GM21381 (cell line): Measurements from ENCODE around the gene KCNH8.

ENCODE experiments used
- ATAC-seq: cut with Tn5 transposase; IDR thresholded peaks from one replicate; pipeline ENCODE4 v1.9.1; 2021; ENCODE audit warnings: mild to moderate bottlenecking, moderate library complexity; ENCODE audit not compliant: unreplicated experiment

KCNH8 gene

DNA sequence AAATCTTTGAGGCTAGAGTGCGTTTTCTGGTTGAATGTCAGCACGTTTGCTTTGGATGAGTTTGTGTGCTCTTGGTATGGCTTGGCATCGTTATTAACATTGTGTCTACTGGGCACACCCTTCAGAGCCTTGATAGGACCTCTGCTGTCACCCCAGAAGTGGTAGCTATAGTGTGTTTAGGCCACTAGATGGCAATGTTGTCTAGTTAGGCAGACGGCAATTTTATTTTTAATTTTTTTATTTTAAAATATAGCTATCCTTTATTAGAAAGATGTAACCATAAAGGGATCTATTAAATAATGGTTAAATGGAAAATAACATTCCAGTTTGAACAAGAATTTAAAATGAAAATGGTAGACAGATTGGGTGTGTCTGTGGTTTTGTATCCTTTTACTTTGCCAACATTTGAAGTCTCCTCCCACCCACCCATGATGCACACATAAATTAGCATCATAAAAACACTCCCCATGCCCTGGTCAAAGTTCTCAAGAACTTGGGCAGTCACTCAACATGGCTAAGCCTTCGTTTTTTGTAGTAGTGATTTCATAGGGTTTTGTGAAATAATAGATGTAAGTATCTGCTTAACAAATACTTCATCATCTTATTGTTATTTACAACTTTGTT lies 200.7 kb downstream of the KCNH8 start:
- ATAC-seq: peak; percentile 77

DNA sequence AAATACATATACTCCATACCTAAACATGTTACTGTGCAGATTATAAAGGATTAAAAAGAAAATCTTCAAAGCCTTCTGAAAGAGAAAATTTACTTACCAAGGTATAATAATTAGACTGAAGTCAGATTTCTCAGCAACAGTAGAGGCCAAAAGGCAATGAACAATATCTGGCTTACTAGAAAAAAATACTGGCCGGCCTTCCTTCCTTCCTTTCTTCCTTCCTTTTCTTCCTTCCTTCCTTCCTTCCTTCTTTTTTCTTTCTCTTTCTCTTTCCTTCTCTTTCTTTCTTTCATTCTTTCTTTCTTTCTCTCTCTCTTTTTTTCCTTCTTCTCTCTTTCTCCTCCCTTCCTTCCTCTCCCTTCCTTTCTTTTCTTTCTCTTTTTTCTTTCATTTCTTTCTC lies 209.6 kb downstream of the KCNH8 start:
- no peak for ATAC-seq

GRCh38 chr3:19363071-19363470 lies 214.8 kb downstream of the KCNH8 start:
- peak; percentile 10 for ATAC-seq

- ATAC-seq: no peak
Measured at GRCh38 chr3:19364148-19364547, 215.8 kb downstream of the KCNH8 start.

DNA sequence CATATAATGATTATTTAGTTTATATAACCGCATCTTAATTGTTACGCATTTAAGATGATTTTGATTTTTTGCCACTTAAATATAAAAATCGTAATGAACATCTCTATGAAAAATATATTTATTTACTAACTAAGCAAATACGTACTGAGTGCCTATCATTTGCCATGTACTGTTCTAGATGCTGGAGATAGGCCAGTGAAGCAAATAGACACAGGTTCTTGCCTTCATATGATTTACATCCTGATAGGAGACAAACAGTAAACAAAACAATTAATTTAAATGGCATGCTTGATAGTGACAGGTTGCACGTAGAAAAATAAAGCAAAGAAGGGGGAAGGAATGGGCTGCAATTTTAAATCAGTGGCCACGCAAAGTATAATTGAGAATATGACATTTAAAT lies 217.2 kb downstream of the KCNH8 start:
- ATAC-seq: no peak

GRCh38 chr3:19384868-19385267 lies 236.6 kb downstream of the KCNH8 start:
- no peak for ATAC-seq

DNA sequence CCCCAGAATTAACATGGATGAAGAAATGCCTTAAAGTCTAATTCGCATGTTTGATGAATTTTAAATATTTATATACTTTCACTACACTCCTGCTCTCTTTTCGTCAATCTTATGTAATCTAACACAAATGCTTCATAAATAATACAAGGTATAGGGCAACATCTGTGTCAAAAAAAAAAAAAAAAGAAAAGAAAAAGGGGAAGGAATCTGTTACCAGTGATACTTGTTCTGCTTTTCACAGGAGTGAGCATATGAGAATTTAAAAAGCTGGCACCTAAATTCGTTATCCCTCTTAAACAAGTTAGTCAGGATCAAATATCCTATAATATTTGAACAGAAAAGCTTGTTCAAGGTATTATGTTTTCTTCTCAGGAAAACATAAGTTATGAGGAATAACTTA lies 243.8 kb downstream of the KCNH8 start:
- ATAC-seq: no peak

GRCh38 chr3:19394946-19395345 lies 246.6 kb downstream of the KCNH8 start:
- no peak for ATAC-seq

DNA sequence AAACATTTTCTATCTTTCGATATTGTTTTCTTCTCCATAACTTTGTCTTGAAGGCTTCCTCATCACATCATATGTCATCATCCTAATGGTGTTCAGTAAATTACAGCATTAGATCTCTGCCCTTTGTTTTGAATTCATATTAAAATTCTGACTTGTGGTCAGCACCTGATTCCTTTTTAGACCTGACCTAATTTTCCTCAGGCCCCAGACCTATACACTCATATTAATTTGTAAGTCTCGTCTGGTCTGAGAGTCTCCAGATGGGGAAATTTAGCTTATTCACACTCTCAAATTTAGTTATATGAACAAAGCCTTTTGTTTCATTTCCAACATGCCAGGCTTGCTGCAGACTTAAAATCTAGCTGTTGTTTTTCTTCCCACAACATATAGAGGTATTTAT lies 248.4 kb downstream of the KCNH8 start:
- no peak for ATAC-seq

DNA sequence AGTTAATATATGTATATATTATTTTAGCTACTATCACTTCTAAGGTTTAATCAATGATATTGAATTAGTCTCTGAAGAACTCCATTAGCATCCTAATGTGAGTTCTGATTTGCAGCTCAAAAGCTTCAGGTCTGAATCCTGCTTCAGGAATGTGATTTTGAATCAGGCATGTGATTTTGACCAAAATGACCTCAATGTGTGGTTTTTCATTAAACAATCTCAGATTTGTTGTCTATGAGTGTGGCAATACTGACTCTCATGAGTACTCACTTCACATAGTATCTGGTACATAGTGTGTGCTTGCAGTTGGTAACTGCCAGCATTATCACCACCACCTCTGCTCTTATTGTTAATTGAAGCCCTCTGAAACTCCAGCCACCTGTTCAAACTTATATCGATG lies 251.0 kb downstream of the KCNH8 start:
- no peak for ATAC-seq

DNA sequence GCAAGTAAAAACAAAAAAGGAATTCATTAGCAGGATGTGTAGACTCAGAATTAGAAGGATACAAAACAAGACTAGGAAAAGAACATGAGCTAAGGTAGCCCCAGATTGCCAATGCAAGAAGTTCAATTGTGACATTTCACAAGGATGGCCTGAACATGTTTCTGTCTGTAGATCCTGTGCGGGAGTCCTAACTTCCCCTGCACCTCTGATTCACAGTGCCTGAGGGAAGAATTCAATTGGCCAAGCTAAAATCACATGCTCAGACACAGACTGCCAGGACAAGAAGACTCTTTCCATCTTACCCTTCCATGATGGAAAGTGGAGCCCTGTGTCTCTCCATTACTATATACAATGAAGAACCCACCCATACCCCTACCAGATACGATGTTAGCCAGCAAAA lies 251.5 kb downstream of the KCNH8 start:
- no peak for ATAC-seq

- ATAC-seq: no peak
Measured at GRCh38 chr3:19420159-19420558, 271.8 kb downstream of the KCNH8 start.

DNA sequence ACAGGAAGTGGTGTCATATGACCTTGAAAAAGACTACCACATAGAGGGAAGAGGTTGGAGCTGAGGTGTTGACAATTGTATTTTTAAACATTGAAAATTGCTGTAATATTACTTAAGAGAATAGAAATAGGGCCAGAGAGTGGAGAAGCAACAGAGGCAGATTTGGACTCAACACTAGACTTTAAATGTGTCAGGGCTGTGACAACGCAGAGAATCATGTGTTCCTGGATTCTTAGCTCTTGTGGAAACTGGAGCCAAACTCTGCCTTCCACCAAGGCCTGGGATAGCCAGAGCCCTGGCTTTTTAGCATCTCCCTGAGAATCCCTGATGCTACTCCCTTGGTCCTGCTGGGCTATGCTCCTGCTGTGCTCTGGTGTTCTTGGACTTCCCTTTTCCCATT lies 277.5 kb downstream of the KCNH8 start:
- no peak for ATAC-seq

DNA sequence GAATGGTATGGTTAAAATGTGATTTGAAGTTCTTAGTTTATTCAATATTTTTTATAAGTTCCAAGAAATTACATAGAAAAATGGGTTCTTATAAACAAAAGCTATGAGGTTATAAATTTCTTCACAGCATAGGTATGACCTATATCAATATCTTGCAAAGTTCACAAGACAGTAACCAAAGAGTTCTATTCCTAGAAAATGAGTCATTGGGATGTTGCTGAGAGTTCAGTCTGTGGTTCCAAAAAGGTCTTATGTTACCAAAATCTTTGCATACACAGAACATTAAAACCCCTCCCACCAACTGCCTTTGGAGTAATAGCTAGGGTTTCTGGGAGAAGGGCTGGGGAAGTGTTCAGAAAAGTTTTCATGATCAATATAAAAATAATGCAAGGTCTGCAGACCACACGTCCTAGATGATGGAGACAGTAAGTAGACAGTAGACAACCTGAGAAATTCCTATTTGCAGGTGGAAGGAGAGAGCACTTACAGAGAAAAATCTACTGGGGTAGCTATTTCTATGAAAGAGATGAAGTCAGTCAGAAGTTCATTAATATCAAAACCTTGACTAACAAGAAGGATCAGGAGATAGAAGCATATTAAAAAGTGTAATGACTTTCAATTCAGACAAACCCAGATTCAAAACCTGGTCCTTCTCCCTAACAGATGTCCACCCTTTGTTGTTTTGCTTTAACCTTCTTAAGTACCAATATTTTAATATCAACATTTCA lies 279.3 kb downstream of the KCNH8 start:
- ATAC-seq: no peak

DNA sequence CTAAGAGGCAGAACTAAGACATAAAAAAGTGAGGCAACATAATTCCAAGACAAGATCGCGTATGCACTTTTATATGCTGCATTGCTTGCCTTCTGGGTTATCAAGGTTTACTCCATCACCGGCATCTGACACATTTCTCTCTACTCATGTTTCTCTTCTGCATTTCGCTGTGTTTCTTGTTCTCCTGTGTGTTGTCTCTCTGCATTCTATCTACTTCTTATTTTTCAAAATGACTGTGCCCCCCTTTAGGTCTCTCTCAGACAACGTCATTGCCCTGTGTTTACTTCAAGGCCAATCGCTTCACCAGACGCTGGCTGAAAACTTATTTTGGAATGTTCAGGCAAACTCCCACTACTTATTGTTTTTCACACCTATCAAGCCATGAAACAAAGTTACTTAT lies 280.4 kb downstream of the KCNH8 start:
- no peak for ATAC-seq

- ATAC-seq: no peak
Measured at GRCh38 chr3:19432669-19433068, 284.4 kb downstream of the KCNH8 start.

- ATAC-seq: no peak
Measured at GRCh38 chr3:19436746-19437145, 288.4 kb downstream of the KCNH8 start.

DNA sequence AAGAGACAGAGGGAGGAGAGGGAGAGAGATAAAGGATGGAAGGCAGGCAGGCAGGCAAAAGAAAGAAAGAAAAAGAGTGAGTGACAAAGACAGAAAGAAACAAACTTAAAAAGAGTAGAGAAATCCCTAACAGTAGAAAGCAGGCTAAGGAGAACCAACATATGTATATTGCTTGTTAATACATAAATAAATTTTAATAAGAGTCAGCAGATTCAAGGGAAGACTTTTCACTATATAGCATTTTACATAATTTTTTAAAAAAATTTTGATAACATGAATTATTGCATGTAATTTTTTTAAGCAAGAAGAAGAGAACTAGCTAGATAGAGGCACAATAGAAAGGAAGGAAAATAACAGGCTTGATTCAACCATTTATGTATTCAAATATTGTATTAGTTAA lies 291.6 kb downstream of the KCNH8 start:
- ATAC-seq: no peak

DNA sequence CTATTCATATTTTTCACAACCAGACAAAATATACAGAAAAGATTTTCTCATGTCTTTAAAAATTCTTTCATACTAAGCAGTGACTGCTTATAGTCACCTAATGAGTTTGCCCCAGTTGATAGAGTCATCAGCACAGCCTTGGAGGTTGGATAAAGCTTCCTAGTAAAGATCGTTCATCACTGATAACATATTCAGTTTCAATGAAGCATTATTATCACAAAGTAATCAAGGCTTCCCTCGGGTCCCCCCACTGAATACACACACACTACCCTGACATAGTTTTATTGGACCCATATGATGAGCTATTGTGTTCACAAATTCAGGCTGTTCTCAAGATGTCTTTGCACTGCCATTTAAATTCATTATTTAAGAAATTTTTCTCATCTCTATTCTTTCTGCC lies 297.8 kb downstream of the KCNH8 start:
- no peak for ATAC-seq

GRCh38 chr3:19446687-19447086 lies 298.4 kb downstream of the KCNH8 start:
- ATAC-seq: no peak

DNA sequence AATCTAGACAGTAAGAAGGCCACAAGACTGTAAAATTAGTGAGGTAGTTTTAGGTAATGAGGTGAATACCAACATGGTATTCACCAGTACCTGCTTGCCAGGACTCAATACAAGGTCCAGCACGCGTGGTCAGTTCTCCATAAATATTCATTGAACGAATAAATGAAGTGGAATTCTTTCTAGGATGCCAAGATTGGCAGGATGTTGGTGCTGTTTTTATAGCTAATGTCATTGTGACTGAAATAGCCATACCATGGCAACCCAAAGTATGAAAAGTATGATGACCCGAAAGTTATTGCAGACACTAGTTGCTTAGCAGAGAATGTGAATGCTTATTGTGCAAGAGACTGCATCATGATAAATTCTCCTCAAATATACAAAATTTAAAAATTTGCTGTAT lies 307.2 kb downstream of the KCNH8 start:
- no peak for ATAC-seq

DNA sequence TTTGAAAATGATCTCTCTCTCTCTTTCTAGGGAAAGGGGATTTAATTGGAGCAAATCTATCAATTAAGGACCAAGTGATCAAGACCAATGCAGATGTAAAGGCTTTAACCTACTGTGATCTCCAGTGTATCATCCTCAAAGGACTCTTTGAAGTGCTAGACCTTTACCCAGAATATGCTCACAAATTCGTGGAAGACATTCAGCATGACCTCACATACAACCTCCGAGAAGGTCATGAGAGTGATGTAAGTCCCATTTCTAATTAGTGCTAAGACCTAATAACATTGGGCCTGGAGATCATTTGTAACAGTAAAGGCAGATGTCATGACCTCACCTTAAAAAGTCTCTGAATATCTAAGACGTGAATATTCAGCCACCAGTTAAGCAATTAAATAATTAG lies 308.4 kb downstream of the KCNH8 start:
- no peak for ATAC-seq

GRCh38 chr3:19457449-19457848 lies 309.1 kb downstream of the KCNH8 start:
- ATAC-seq: no peak
